ENCODE data around the gene CIB4. TPM values are rescaled to one million over a fixed set of nuclear protein-coding genes. Genes with fewer than 3 reads are reported as not detected.
"Not testable (repeated sequence)": the region's sequence is repeated elsewhere in the genome, so short reads cannot be mapped to it uniquely, and the experiment has no call there.

CIB4 gene
- total and polyA plus RNA-seq, 7 experiments from 2014 or later, result not detected

DNA sequence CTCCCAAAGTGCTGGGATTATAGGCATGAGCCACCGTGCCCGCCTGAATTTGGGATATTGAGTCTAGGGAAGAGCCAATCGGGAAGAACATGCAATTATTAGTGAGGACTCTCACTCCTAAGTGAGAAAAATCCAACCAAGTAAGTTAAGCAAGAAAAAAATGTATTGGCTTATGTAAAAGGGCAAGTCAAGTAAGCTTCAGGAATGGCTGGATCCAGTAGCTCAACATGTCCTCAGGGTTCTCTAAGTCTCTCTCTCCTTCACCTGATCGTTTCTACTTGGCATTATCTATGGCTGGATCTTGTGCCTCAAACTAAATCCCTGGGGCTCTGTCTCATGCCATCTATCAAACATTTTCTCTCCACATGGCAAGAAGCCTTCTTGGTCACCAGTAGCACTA is 16.1 kb upstream of the CIB4 start:
- ATAC-seq (no peak), DNase-seq (no peak)
- Histone ChIP-seq H3K27ac (ENCODE audit: low read depth, low read length) (no peak overlapping the region), H3K9me3 (ENCODE audit: control insufficient read depth in 2 of 3, low read length in 3 of 3) (no peaks in the 10 kb centered on the region), H3K27me3 (ENCODE audit: control insufficient read depth in 2 of 2, insufficient read depth in 2 of 2, low read length in 2 of 2) (no peaks in the 10 kb centered on the region), H3K4me1 (ENCODE audit: control insufficient read depth in 2 of 2, insufficient read depth in 2 of 2, low read length in 2 of 2) (no peaks in the 10 kb centered on the region), H3K36me3 (ENCODE audit: control insufficient read depth in 2 of 3, insufficient read depth in 3 of 3, low read length in 3 of 3) (no peaks in the 10 kb centered on the region), H3K4me3 (ENCODE audit: low read length) (no peak overlapping the region)
- H3K36me3 Mint-ChIP-seq, result no peaks in the 10 kb centered on the region
- ChIA-PET CTCF (no interaction called here), POLR2A (no interaction called here)
- H3K27me3 Mint-ChIP-seq, result peaks cover 11 to 23% (median 14%) of the 10 kb centered on the region in 5 donors
- no peak overlapping the region for H3K4me3 Mint-ChIP-seq
- intact Hi-C loops (cut with micrococcal nuclease), result no loop called here
- peaks cover 4 to 31% (median 22%) of the 10 kb centered on the region in 11 donors for H3K9me3 Mint-ChIP-seq
- H3K4me1 Mint-ChIP-seq, result no peaks in the 10 kb centered on the region
- no peak overlapping the region for H3K27ac Mint-ChIP-seq

DNA sequence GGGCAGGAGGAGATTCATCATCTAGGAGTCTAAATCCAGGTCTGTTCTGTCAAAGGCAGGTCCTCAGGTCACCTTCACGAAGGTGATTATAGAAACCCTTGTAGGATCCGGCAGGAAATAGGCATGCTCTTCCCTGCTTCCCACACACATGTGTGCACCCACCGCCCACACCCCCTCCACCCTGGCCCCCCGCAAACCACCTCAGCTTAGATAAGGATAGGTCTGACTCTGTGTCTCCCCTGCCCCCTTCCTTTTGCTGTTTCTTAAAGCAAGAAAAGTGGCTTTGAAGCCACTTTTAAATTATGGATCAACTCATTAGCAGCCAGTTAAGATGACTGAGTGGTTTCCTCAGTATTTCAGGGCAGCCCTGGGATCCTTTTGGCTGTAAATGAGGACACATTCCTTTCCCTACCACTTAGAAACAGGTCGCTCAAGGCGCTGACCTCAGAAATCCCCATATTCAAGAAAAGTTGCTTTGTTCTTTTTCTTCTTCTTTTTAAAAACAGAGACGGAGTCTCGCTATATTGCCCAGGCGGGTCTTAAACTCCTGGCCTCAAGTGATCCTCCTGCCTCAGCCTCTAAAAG is 14.5 kb upstream of the CIB4 start:
- H3K9me3 ChIP-seq (ENCODE audit: control insufficient read depth in 2 of 3, low read length in 3 of 3), result no peaks in the 10 kb centered on the region
- H3K9me3 Mint-ChIP-seq, result peaks cover 0 to 23% (median 14%) of the 10 kb centered on the region in 11 donors
- no peaks in the 10 kb centered on the region for H3K4me1 ChIP-seq (ENCODE audit: control insufficient read depth in 2 of 2, insufficient read depth in 2 of 2, low read length in 2 of 2)
- intact Hi-C loops (cut with micrococcal nuclease), result no loop called here
- no peaks in the 10 kb centered on the region for H3K36me3 ChIP-seq (ENCODE audit: control insufficient read depth in 2 of 3, insufficient read depth in 3 of 3, low read length in 3 of 3)
- H3K27ac Mint-ChIP-seq, result no peak overlapping the region
- no peak for ATAC-seq
- ChIA-PET CTCF (interaction anchor here (0.5 kb wide), 1 partner anchor 308 kb away, joined by 3 read pairs; no protein-coding TSS in a partner anchor), POLR2A (no interaction called here)
- DNase-seq, result no peak
- H3K27ac ChIP-seq (ENCODE audit: low read depth, low read length), result no peak overlapping the region
- peaks cover 8 to 22% (median 17%) of the 10 kb centered on the region in 5 donors for H3K27me3 Mint-ChIP-seq
- no peaks in the 10 kb centered on the region for H3K27me3 ChIP-seq (ENCODE audit: control insufficient read depth in 2 of 2, insufficient read depth in 2 of 2, low read length in 2 of 2)
- no peak overlapping the region for H3K4me3 Mint-ChIP-seq
- no peak overlapping the region for H3K4me3 ChIP-seq (ENCODE audit: low read length)
- no peaks in the 10 kb centered on the region for H3K36me3 Mint-ChIP-seq
- no peaks in the 10 kb centered on the region for H3K4me1 Mint-ChIP-seq

DNA sequence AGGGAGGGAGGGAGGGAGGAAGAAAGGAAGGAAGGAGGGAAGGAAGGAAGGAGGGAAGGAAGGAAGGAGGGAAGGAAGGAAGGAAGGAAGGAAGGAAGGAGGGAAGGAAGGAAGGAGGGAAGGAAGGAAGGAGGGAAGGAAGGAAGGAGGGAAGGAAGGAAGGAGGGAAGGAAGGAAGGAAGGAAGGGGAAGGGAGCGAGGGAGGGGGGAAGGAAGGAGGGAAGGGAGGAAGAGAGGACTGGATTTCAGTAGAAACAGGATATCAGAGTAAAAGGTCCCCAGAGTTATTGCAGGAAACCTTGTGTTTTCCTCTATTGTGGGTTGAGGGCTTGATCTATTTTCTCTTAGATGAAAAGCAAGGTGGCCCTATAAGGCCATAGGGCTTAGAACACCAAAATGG is 14.0 kb upstream of the CIB4 start:
- CTCF ChIA-PET, result interaction anchor here (0.5 kb wide), 1 partner anchor 308 kb away, joined by 3 read pairs; no protein-coding TSS in a partner anchor
- H3K27ac Mint-ChIP-seq; H3K36me3 Mint-ChIP-seq; H3K9me3 ChIP-seq (ENCODE audit: control insufficient read depth in 2 of 3, low read length in 3 of 3); H3K4me3 ChIP-seq (ENCODE audit: low read length); POLR2A ChIA-PET; DNase-seq; H3K4me1 Mint-ChIP-seq; H3K36me3 ChIP-seq (ENCODE audit: control insufficient read depth in 2 of 3, insufficient read depth in 3 of 3, low read length in 3 of 3); intact Hi-C loops (cut with micrococcal nuclease); H3K27me3 ChIP-seq (ENCODE audit: control insufficient read depth in 2 of 2, insufficient read depth in 2 of 2, low read length in 2 of 2); H3K4me1 ChIP-seq (ENCODE audit: control insufficient read depth in 2 of 2, insufficient read depth in 2 of 2, low read length in 2 of 2); H3K27ac ChIP-seq (ENCODE audit: low read depth, low read length); H3K4me3 Mint-ChIP-seq; ATAC-seq: not testable (repeated sequence)
- Mint-ChIP-seq H3K9me3 (peaks cover 0 to 17% (median 11%) of the 10 kb centered on the region in 11 donors), H3K27me3 (peaks cover 7 to 27% (median 21%) of the 10 kb centered on the region in 5 donors)

DNA sequence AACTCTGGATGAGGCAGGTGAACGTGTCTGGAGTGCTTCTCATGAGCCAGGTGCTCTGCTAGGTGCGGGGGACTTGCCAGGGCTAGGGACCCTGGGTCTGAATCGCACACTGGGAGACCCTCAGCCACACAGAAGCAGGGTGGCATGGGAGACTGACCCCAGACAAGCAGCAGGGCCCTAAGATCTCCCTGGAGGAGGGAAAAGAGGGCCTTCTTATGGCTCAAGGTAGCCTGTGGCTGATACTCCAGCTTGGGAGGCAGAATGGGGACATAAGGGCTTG is 12.8 kb upstream of the CIB4 start:
- Histone ChIP-seq H3K4me3 (ENCODE audit: low read length) (no peak overlapping the region), H3K27me3 (ENCODE audit: control insufficient read depth in 2 of 2, insufficient read depth in 2 of 2, low read length in 2 of 2) (no peaks in the 10 kb centered on the region), H3K27ac (ENCODE audit: low read depth, low read length) (no peak overlapping the region), H3K9me3 (ENCODE audit: control insufficient read depth in 2 of 3, low read length in 3 of 3) (no peaks in the 10 kb centered on the region), H3K36me3 (ENCODE audit: control insufficient read depth in 2 of 3, insufficient read depth in 3 of 3, low read length in 3 of 3) (no peaks in the 10 kb centered on the region), H3K4me1 (ENCODE audit: control insufficient read depth in 2 of 2, insufficient read depth in 2 of 2, low read length in 2 of 2) (no peaks in the 10 kb centered on the region)
- intact Hi-C loops (cut with micrococcal nuclease), result no loop called here
- ChIA-PET CTCF (no interaction called here), POLR2A (no interaction called here)
- no peak overlapping the region for H3K4me3 Mint-ChIP-seq
- H3K4me1 Mint-ChIP-seq, result no peaks in the 10 kb centered on the region
- peaks cover 7 to 24% (median 14%) of the 10 kb centered on the region in 5 donors for H3K27me3 Mint-ChIP-seq
- H3K9me3 Mint-ChIP-seq, result peaks cover 0 to 6% (median 4%) of the 10 kb centered on the region in 11 donors
- no peaks in the 10 kb centered on the region for H3K36me3 Mint-ChIP-seq
- DNase-seq (no peak), ATAC-seq (no peak)
- H3K27ac Mint-ChIP-seq, result no peak overlapping the region

- no peak overlapping the region for H3K27ac Mint-ChIP-seq
- DNase-seq (no peak), ATAC-seq (no peak)
- Histone ChIP-seq H3K27me3 (ENCODE audit: control insufficient read depth in 2 of 2, insufficient read depth in 2 of 2, low read length in 2 of 2) (no peaks in the 10 kb centered on the region), H3K36me3 (ENCODE audit: control insufficient read depth in 2 of 3, insufficient read depth in 3 of 3, low read length in 3 of 3) (no peaks in the 10 kb centered on the region), H3K27ac (ENCODE audit: low read depth, low read length) (no peak overlapping the region), H3K9me3 (ENCODE audit: control insufficient read depth in 2 of 3, low read length in 3 of 3) (no peaks in the 10 kb centered on the region), H3K4me1 (ENCODE audit: control insufficient read depth in 2 of 2, insufficient read depth in 2 of 2, low read length in 2 of 2) (no peaks in the 10 kb centered on the region), H3K4me3 (ENCODE audit: low read length) (no peak overlapping the region)
- no peaks in the 10 kb centered on the region for H3K36me3 Mint-ChIP-seq
- no peaks in the 10 kb centered on the region for H3K4me1 Mint-ChIP-seq
- H3K9me3 Mint-ChIP-seq, result peaks cover 0 to 5% (median 0%) of the 10 kb centered on the region in 11 donors
- no peak overlapping the region for H3K4me3 Mint-ChIP-seq
- CTCF ChIA-PET, result no interaction called here
- peaks cover 3 to 21% (median 9%) of the 10 kb centered on the region in 5 donors for H3K27me3 Mint-ChIP-seq
- POLR2A ChIA-PET, result no interaction called here
- intact Hi-C loops (cut with micrococcal nuclease), result no loop called here
Measured at GRCh38 chr2:26653207-26654060, 12.3 kb upstream of the CIB4 start.

GRCh38 chr2:26652361-26653041 is 11.3 kb upstream of the CIB4 start:
- Histone ChIP-seq H3K4me1 (ENCODE audit: control insufficient read depth in 2 of 2, insufficient read depth in 2 of 2, low read length in 2 of 2) (no peaks in the 10 kb centered on the region), H3K36me3 (ENCODE audit: control insufficient read depth in 2 of 3, insufficient read depth in 3 of 3, low read length in 3 of 3) (no peaks in the 10 kb centered on the region), H3K9me3 (ENCODE audit: control insufficient read depth in 2 of 3, low read length in 3 of 3) (no peaks in the 10 kb centered on the region), H3K27me3 (ENCODE audit: control insufficient read depth in 2 of 2, insufficient read depth in 2 of 2, low read length in 2 of 2) (no peaks in the 10 kb centered on the region), H3K4me3 (ENCODE audit: low read length) (no peak overlapping the region), H3K27ac (ENCODE audit: low read depth, low read length) (no peak overlapping the region)
- H3K4me3 Mint-ChIP-seq, result no peak overlapping the region
- no peak for ATAC-seq
- H3K27ac Mint-ChIP-seq, result no peak overlapping the region
- H3K9me3 Mint-ChIP-seq, result peaks cover 0 to 5% (median 0%) of the 10 kb centered on the region in 11 donors
- ChIA-PET POLR2A (no interaction called here), CTCF (no interaction called here)
- no peak for DNase-seq
- no peaks in the 10 kb centered on the region for H3K4me1 Mint-ChIP-seq
- intact Hi-C loops (cut with micrococcal nuclease), result no loop called here
- no peaks in the 10 kb centered on the region for H3K36me3 Mint-ChIP-seq
- H3K27me3 Mint-ChIP-seq, result peaks cover 3 to 21% (median 9%) of the 10 kb centered on the region in 5 donors

Data from naive thymus-derived CD4-positive, alpha-beta T cell (primary cell).